ENCODE results near the gene CFAP68. TPM values are rescaled to one million over a fixed set of nuclear protein-coding genes. Genes with fewer than 3 reads are reported as not detected.

Gene CFAP68
- total and polyA plus RNA-seq, 10 of the 15 experiments (the other 5 are each of a cell fraction or from before 2014, with no cell fraction given): 35.7 to 84.4 (median 64.1) TPM

- Histone ChIP-seq H4K20me1 (ENCODE audit: control insufficient read depth, insufficient read depth) (no peaks in the 10 kb centered on the region), H3K27ac (ENCODE audit: control insufficient read depth, insufficient read depth) (no peak overlapping the region), H3K4me2 (ENCODE audit: control insufficient read depth, insufficient read depth) (no peak overlapping the region), H3K4me3 (no peak overlapping the region), H3K27me3 (replicated peaks in 1 of 2; ENCODE audit: control insufficient read depth in 2 of 2, insufficient read depth in 2 of 2, low read length in 1 of 2) (no peaks in the 10 kb centered on the region; a peak in 1 of 4 replicates), H3K4me1 (ENCODE audit: control insufficient read depth, insufficient read depth, low read length) (peaks cover 6% of the 10 kb centered on the region), H3K9ac (ENCODE audit: control insufficient read depth, insufficient read depth, low read length) (no peak overlapping the region), H2AFZ (ENCODE audit: control insufficient read depth, low read depth, low read length) (no peak overlapping the region), H3K79me2 (ENCODE audit: control insufficient read depth, insufficient read depth, low read length) (no peaks in the 10 kb centered on the region), H3K9me3 (replicated peaks; ENCODE audit: control insufficient read depth, insufficient read depth, low read length) (no peaks in the 10 kb centered on the region), H3K36me3 (ENCODE audit: control insufficient read depth in 2 of 2, insufficient read depth in 2 of 2, low read length in 1 of 2) (no peaks in the 10 kb centered on the region)
- ATAC-seq (no peak), FAIRE-seq (no peak), DNase-seq (ENCODE audit: low read depth, low spot score) (no peak)
- in situ Hi-C loops (cut with MboI): no loop called here
- intact Hi-C loops (cut with micrococcal nuclease; ENCODE audit: unreplicated experiment): no loop called here
- ChIA-PET RAD21 (ENCODE audit: unreplicated experiment) (no interaction called here), POLR2A (interaction anchor here (0.6 kb wide), 1 partner anchor 34 kb away, joined by 3 read pairs; no protein-coding TSS in a partner anchor), SMC1A (ENCODE audit: uncharacterized antibody, unreplicated experiment) (interaction anchor here (0.6 kb wide), 1 partner anchor 53 kb away, joined by 3 read pairs; no protein-coding TSS in a partner anchor), CTCF (no interaction called here)
- 47% methylated on average over 7 of the region's 7 CpGs for WGBS (ENCODE audit: insufficient coverage, insufficient replicate concordance, low lambda C conversion rate, missing lambda C conversion rate)
- TF ChIP-seq KAT2A (conservative IDR thresholded peaks at IDR 0.05; ENCODE audit: control insufficient read depth, low read depth, low read length) (no peak), TAF1 (IDR thresholded peaks at IDR 0.05; ENCODE audit: borderline replicate concordance, low read depth, low read length) (no peak), IRF5 (IDR thresholded peaks at IDR 0.05; ENCODE audit: borderline replicate concordance) (no peak), CEBPZ (IDR thresholded peaks at IDR 0.05; ENCODE audit: low read depth, low read length) (no peak), NFIC (IDR thresholded peaks at IDR 0.05; ENCODE audit: low read depth, low read length) (no peak), RB1 (IDR thresholded peaks at IDR 0.05; ENCODE audit: borderline replicate concordance) (no peak), BCLAF1 (IDR thresholded peaks at IDR 0.05) (no peak), SMC3 (IDR thresholded peaks at IDR 0.05; ENCODE audit: borderline replicate concordance, low read length) (no peak), FOS (IDR thresholded peaks at IDR 0.05; ENCODE audit: borderline replicate concordance, extremely low read depth, insufficient read length) (no peak)
- BruUV-seq (replicated peaks): no TSS peak
Observed at GRCh38 chr11:111921541-111922230, 42.3 kb downstream of the CFAP68 start.
